IPS-11a (cell line): ENCODE measurements around the gene GPNMB.
"Not testable (repeated sequence)": the region's sequence is repeated elsewhere in the genome, so short reads cannot be mapped to it uniquely, and the experiment has no call there.

Experiments
- H3K4me3 ChIP-seq: one replicate; pipeline ENCODE4 v1.5.1; 2013; ENCODE audit warnings: low read depth, low read length, control low read depth

Gene GPNMB

GRCh38 chr7:23298141-23298881 lies 51.7 kb downstream of the GPNMB start:
- H3K4me3 ChIP-seq, result no peak overlapping the region

GRCh38 chr7:23298885-23299769 lies 52.6 kb downstream of the GPNMB start, which contains the start of gene MALSU1:
MALSU1 (plus strand) TSS chr7:23299339; CDS start chr7:23299353, 14 bp downstream.
- H3K4me3 ChIP-seq, result peak within 1 kb of the TSS; percentile 98

- peak overlapping the region; percentile 98 for H3K4me3 ChIP-seq
Measured at GRCh38 chr7:23299770-23300300, 53.3 kb downstream of the GPNMB start.

DNA sequence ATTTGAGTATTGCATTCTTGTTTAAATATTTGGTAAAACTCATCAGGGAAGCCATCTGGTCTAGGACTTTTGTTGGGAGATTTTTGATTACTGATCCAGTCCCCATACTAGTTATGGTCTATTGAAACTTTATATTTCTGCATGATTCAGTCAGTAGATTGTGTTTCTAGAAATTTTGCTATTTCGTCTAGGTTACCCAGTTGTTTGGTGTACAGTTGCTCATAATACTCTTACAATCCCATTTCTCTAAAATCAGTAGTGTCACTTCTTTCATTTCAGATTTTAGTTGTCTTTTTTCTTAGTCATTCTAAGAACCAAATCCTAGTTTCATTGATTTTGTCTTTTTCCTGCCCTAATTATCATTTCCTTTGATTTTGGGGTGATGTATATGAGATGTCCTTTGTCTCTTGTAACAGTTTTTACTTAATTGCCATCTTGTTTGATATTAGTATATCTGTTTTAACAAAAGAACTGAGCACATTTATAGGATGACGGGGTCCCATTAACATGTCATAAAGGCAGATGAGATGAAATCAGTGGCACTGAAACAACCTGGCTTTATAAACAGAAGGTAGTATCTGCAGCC lies 60.5 kb downstream of the GPNMB start:
- H3K4me3 ChIP-seq, result no peak overlapping the region

GRCh38 chr7:23308754-23309153 lies 62.2 kb downstream of the GPNMB start:
- no peak overlapping the region for H3K4me3 ChIP-seq

DNA sequence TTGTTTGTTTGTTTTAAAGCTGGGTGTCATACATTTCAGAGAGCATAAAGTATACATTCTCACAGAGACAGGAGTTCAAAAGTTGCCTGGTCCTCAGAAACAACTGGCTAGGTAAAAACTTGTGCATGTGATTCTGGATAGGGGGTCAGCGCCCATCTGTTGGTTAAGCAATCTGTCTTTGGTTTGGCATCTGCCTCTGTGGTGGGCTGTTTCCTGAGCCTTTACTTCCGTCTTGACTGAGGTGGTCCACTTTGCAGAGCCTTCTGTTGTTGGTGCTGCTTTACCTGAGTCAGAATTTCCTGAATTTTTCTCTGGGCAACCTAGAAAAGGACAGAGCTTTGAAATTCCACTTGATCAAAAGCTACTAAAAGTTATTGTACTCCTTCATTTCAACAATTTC lies 65.6 kb downstream of the GPNMB start:
- H3K4me3 ChIP-seq, result not testable (repeated sequence)

DNA sequence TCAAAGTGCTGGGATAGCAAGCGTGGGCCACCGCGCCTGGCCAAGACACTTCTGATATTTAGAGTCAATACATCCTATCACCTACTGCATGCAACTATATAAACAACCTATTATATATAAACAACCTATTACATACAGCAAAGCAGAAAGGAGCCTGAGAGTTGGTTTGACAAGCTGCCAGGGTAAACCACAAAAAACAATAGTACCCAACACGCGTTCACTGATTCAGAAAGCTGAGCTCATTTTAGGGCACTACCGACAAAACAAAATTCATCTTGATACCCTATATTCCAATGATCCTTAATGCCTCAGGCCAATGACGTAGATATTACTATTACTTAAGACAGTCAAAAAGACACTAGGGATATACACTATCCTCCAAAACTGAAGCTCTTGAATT lies 68.8 kb downstream of the GPNMB start:
- no peak overlapping the region for H3K4me3 ChIP-seq
